Activated CD4-positive, alpha-beta T cell treated with anti-CD3 and anti-CD28 coated beads, Interleukin-2, amount 50 U/mL, for 4 hours (primary cell): ENCODE measurements around the gene HLA-C.
"Not testable (repeated sequence)": the region's sequence is repeated elsewhere in the genome, so short reads cannot be mapped to it uniquely, and the experiment has no call there.

Source experiments
- DNase-seq, 2 experiments: peaks; one replicate each; pipeline ENCODE4 v3.0.0-alpha.2; 2020

Gene HLA-C

GRCh38 chr6:31271641-31272357, at the start of gene HLA-C:
Gene HLA-C, minus strand, starts transcription at chr6:31272092. Its CDS starts 21 bp downstream, at chr6:31272071.
- DNase-seq, result peak; percentile 85 to 88

GRCh38 chr6:31321005-31321707, 49.3 kb upstream of the HLA-C start:
- no peak for DNase-seq

DNA sequence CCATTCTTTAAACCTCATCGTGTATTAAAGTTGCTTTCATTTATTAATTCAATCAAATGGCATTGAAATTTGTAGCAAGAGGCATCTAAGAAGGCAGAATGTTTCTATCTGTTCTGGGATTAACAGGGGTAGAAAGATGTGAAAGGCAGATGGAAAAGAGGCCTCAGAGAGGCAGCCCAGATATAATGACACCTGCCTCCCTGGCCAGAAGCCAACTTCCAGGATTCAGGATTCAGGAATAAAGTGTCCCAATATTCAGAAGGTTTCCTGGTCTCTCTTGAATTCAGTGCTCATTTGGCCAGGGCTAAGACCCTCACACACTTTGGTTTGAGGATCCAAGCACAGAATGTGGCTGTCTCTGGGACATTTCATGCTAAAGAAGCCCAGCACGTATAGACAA, 45.1 kb upstream of the HLA-C start:
- no peak for DNase-seq

DNA sequence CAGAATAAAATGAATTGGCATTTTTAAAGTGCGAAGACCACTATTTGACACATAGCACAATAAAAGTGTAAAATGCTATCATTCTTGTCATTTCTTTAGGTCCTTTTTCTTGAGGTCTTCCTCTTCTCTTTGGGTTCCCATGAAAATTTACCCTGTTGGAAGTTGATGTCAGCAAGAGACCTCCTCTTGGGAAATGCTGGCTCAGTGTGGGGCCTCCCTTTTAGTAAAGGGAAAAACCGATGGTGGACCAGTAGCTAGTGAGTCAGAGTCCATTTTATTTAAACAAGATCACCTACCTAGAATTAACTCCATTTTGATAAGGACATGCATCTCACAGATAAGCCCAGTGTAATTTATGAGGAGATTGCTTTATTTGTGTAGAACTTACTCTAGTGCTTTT, 37.7 kb upstream of the HLA-C start:
- DNase-seq, result no peak

DNA sequence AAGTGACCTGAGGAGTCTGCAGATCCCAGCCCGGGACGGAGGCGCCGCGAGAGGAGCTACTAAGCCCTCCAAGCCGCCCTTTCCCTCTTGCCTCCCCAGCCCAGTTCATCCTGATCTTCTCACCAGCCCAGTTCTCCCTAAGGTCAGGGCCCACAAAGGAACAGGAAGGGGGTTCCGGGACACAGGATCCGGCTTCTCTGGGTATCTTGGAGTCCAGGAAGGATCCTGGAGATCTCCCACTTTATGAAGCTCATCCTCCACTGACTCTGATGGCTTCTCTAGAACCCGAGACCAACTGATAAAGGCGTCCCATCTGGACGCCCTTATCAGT, 36.9 kb upstream of the HLA-C start:
- DNase-seq, result no peak

- peak; percentile 68 to 71 for DNase-seq
Measured at GRCh38 chr6:31308050-31308844, 36.4 kb upstream of the HLA-C start.

GRCh38 chr6:31307669-31308049, 35.8 kb upstream of the HLA-C start:
- DNase-seq, result no peak

DNA sequence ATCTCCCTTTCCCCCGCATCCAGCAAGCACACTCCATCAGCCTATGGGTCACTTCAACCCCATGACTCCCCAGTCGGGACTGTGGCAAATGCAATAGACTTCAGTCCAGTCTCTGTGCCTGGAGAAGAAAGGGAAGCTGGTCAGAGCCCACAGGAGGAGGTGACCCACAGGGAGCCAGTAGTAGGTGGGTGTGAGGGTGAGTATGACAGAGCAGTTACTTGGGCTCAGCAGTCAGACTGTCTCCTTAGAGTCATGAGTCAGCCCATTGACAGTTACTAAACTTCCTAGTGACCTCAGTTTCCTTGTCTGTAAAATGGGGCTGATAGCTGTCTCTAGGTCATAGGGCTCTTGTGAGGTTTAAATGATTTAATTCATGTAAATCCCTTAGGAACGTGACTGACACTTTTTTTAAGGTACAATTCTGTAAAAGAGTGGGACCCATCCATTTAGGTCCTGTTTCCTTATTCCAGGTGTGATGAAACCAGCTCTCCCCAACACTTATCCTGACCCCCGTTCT, 33.9 kb upstream of the HLA-C start:
- DNase-seq, result no peak

GRCh38 chr6:31304683-31305082, 32.8 kb upstream of the HLA-C start:
- no peak for DNase-seq

- no peak for DNase-seq
Measured at GRCh38 chr6:31300797-31301196, 28.9 kb upstream of the HLA-C start.

DNA sequence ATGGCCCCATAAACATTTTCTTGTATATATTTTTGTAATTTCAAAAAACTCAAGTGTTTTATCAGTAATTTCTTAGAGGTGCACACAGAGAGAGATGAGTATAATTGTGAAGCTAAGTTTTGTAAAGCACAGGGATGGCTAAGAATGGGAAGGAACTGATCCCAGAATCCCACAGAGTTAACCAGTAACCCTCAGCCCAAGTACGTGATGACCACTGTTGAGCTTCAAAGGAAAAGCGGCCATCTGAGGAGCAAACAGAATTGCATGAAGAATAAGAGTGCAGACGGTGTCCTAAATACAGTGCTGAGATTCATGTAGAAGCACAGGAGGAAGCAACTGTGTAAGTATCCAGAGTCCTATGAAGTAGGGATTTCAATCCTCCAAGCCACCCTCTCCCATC, 28.1 kb upstream of the HLA-C start:
- DNase-seq, result no peak

DNA sequence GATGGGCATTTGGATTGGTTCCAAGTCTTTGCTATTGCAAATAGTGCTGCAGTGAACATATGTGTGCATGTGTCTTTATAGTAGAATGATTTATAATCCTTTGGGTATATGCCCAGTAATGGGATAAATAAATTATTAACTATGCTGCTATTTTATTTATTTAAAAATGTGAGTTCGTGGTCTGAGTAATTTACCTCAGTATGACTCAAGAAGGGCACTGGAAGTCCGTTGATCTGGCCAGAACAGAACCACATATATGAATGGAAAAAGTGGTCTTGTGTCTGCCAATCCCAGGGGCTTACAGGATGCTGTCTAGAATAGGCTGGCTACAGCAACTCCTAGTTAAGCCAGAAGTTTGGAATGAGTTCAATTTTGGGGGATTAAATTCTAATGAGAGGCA, 27.6 kb upstream of the HLA-C start:
- DNase-seq, result no peak

DNA sequence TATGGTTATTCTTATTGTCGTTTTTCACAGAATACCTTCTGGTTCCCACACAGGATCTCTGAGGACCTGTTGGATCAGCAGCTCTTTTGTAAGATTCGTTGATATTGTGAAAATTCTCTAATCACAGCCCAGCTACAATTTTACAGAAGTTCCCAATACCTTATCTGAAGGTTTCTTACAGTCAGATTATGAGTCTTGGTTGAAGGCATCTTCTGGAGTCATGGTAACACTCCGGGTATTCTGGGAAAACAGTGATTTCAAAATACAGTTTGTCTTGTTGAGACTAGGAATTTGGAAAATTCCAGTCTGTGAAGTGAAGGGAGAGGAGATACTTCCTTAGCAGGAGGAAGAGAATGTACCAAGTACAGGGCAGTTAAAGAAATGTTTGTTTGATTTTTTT, 22.2 kb upstream of the HLA-C start:
- DNase-seq, result no peak

DNA sequence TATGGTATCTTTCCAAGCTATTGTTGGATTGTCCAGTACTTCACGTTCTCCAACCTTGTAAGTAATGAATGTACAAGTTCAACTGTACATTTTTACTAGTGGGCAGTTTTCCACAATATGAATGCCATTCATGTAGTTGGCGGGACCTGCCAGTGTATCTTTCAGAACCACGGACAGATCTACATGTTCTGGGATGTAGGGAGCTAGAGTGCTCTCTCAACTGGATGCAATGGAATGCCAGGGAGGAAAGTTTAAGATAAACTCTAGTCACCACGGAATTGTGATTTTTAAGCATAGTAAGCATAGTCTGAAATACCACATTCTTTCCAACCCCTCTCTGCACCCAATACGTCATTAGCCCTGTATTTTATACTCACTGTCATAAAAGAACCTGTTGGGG, 21.5 kb upstream of the HLA-C start:
- no peak for DNase-seq

DNA sequence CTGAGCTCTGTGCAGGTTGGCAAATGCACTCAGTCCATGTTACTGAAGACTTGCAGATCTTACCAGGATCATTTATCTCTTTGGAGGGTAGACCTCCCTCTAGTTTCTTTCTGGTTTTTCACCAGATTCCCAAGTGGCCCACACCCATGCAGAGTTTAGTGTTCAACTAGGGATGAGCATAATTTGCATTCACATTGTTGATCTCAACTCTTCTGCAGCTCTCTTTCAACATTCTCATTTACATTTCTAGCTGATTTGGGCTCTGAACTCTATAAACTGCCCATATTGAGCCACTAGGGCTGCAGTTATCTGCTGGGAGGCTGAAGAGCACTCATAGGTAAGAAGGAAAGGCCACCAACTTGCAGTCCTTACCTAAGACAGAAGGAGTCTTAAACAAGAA, 17.9 kb upstream of the HLA-C start:
- DNase-seq, result no peak

DNA sequence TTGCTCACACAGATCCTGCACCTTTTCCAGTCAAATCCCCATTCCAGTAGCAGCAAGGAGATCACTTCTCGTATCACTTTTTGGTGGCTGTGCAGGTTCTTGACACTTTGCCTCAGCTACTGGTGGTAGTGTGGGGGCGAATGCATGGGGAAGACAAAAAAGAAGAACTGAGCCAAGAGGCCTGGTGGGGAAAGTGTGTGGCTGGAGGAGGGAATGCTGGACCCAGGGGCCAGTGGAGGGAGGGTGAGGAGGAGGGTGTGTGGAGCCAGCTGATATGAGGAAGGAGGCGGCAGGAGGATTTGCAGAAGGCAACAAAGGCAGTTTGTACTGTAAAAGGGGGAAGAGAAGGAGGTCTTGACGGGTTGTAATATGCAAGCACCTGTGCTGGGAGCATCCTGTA, 15.7 kb upstream of the HLA-C start:
- DNase-seq, result no peak

GRCh38 chr6:31285982-31286381, 14.1 kb upstream of the HLA-C start:
- DNase-seq, result no peak

DNA sequence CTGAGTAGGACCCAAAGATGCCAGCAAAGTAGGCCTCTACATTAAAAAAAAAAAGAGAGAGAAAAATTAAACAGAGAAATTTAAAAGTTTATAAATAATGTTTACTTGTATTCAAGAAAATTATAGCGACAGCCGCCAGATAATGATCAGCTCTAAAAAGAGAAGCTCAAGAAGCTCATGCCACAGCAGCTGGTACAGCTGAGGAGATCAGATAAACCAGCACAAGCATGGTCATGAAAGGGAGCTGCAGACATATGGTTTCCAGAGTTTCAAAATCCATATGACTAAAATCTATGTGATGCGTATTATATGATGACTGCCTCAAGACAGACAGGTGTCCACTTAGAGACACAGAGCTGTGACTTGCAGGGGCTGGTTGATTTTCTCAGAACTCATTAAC, 13.6 kb upstream of the HLA-C start:
- DNase-seq, result no peak

GRCh38 chr6:31279647-31280046, 7.8 kb upstream of the HLA-C start:
- not testable (repeated sequence) for DNase-seq

DNA sequence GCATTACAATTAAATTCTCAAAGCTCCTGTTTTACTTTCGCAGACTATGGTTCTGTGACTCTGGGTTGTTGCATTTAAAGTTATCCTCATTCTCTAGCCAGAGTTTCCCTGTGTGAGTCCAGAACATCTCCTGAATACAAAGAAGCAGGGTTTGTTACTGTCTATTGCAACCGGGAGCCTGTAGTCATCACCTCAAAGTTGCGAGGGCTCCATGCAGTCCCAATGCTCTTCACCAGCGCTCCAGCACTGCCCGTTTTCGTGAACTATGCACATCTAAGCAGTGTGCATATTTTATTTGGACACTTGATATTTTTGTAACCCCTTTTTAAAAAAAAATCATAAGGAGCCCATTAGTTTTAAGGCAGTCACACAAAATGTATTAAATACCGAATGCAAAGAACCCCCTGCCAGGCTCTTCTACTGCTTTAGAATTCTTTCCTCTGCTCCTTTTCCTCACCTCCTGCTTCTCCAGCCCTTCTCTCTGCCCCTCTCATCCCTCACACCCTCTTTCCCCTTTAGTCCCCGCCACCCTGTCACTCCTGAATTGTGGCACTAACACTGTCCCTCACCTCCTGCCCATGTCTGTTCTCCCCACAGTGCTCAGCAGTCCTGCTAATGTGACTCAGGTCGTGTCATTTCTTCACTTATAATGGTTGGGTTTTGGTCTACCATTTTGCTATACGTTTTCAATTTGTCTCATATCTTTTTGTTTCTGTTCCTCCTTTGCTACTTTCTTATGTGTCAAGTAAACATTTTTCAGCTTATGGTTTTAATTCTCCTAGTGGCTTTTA, 1.1 kb upstream of the HLA-C start:
- no peak for DNase-seq

DNA sequence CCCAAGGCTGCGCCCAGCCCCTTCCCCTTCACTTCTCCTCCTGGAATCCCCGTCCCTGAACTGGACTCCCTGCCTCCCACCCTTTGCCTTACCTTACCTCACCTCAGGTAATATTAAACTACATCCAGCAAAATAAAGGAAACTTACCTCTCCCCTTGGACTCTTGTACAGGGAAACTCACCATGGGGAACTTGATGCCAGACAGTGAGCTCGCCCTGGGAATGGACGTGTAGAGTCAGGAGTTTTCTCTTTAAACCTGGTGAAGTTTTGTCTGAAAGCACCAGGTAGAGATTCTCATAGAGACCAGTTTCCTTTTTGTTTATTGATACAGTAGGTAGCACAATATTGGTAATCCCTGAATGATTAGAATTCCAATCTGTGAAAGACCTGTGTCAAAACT, 544 bp upstream of the HLA-C start:
- no peak for DNase-seq

DNA sequence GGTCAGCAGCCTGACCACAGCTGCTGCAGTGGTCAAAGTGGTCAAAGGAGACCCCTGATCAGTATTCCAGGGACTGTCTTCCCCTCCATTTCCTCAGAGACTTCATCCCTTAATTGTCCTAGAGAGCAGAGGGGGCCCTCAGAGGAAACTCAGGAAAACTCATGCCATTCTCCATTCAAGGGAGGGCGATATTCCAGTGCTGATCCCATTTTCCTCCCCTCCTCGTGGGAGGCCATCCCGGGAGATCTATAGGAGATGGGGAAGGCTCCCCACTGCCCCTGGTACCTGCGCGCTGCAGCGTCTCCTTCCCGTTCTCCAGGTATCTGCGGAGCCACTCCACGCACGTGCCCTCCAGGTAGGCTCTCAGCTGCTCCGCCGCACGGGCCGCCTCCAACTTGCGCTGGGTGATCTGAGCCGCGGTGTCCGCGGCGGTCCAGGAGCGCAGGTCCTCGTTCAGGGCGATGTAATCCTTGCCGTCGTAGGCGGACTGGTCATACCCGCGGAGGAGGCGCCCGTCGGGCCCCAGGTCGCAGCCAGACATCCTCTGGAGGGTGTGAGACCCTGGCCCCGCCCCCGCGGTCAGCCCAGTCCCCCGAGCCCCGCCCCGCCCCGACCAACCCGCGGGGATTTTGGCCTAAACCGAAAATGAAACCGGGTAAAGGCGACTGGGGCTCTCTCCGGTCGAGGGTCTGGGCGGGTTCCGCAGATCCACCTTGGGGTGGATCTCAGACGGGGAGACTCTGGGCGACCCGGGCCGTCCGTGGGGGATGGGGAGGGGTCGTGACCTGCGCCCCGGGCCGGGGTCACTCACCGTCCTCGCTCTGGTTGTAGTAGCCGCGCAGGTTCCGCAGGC, 878 bp downstream of the HLA-C start:
- no peak for DNase-seq
